ENCODE measurements around the gene PDE10A.

The PDE10A gene

DNA sequence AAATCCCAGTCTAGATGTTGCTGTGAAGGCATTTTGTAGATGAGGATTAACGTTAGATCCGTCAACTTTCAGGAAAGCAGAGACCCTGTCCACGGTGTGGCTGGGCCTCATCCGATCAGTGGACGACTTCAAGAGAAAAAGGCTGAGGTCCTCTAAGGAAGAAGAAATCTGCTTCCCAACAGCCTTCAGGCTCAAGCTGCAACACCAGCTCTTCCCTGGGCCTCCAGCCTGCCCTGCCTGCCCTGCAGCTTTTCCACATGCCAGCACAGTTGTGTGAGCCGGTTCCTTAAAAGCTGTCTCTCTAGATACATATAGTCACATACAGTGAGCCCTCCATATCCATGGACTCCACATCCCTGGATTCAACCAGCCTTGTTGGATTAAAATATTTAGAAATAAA lies 14.1 kb upstream of the PDE10A start:
- no peak for DNase-seq

DNA sequence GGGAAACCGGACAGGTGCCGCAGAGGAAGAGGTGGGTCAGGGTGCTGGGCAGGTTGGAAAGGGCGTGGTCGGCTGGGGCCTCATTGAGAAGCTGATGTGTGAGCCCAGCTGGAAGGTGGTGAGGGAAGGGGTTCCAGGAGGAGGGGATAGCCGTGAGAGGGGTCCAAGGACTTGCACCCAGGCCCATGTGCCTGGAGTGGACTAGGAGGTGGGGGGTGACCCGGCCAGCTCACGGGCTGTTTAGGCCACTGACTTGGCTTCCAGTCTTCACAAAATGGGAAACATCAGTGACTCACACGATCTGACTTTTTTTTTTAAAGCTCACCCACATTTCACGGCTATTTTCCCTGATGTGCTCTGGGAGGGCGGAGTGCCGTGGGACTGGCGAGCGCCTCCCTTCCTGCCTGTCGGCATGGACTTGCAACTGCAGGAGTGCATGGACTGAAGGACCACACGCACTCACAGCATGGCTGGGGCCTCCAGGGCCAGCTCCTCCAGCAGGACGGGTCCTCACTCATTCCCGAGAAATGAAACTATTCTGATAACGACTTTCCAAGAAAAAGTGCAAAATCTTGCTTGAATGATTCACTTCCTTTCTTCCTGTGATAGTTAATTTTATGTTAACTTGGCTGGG lies 13.5 kb upstream of the PDE10A start:
- DNase-seq = no peak

DNA sequence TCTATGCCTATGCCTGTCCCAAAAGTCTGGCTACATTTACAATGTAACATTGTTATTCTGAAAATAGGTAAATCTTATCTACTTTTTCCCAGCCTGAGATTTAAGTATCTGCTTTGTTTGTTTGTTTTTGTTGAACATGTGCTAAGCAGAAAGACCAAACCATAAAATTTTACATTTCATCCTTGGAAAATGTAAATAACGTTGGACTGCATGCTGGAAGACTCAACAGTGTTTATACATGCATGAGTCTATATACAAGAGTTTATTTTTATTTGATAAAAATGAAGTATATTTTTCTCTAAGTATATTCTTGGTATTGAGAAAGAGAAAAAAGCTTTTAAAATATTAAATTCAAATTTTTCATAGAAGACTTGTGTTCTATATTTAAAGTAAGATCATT lies 12.1 kb upstream of the PDE10A start:
- DNase-seq = no peak

DNA sequence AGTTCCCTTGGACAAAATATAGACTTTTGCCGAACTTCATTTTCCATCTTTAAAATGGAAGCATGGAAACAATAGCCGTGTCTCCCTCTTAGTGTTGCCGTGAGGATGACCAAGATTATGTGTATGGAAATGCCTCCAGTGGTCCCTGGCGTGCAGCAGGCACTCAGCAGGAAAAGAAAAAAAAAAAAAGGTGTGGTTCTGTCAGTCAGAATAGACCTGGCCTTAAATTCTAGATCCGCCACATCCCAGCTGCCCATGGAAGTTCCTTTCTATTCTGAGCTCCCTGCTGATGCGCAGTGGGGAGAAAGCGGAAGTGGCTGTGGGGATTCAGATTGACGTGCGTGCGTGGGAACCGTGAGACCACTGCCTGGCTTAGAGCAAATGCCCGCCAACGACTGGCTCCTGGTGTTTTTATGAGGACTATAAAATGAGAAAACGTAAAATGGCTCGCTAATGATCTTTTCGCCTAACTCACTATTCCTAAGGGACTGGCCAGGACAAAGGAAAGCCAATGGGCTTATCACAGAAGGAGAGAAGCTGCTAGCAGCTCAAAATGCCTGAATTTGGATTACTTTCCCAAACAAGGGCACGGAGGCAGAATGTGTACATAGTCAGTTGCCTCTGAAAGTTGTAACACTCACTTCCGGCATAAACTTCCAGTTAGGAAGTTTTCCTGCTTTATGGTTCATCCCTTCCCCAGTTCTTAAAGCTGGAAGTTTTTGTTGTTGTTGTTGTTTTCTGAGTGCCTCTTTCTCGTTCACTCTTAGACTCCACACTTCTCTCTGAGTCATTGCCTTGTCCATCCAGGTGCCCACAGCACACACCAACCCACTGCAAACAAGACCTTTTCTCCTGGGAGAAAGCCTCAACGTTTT lies 11.4 kb upstream of the PDE10A start:
- DNase-seq = no peak

DNA sequence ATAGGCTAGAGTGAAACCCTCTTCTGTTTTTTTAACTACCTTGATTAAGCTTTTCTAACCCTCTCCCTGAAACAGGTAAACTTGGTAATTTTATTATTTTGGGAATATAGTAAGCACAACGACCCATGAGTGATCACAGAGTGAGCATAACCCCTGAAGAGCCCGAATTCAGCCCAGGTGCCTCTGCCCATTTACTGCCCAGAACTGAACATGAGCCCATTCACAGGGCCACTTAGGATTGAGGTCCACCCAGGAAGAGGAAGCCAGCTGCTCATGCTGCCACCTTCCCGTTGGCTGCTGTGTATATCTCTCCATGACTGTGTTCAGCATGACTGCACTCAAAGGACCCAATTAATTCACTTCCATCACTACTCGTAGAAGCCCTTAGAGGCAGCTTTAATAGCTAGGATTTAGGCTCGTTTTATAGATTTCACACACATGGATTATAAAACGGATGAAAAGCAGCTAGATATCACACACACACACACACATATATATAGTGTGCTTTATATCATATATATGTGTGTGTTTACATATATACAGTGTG lies 8.3 kb upstream of the PDE10A start:
- DNase-seq = no peak

DNA sequence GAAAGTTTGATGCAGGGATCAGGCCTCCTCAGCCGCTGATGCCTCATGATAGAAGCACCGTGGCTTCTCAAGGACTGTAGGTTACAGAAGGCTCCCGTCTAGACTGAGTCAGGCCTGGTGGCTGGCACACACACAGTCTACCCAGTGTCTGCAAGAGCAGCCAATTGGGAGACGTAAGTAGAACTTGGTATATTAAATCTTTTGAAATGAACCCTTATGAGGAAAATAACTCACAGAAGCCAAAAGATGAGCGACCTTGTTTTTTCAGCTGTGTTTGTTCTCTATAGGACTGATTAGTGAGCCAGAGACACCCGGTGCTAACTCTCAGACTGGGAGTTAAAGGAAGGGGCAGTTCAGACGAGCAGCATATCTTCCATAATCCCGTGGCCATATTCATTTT lies 5.9 kb upstream of the PDE10A start:
- no peak for DNase-seq

DNA sequence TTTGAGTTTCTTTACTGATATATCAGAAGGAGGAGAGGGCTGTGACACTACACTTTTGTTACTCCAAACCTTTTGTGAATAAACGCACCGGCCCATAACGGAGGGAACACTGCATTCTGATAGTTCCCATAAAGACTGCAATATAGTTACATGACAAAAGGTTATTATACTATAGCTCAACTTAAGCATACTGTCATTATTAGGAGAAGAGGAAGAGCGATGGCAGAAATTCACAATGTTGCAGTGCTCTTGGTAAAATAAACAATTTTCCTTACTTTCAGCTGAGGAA lies 2.3 kb upstream of the PDE10A start:
- no peak for DNase-seq

DNA sequence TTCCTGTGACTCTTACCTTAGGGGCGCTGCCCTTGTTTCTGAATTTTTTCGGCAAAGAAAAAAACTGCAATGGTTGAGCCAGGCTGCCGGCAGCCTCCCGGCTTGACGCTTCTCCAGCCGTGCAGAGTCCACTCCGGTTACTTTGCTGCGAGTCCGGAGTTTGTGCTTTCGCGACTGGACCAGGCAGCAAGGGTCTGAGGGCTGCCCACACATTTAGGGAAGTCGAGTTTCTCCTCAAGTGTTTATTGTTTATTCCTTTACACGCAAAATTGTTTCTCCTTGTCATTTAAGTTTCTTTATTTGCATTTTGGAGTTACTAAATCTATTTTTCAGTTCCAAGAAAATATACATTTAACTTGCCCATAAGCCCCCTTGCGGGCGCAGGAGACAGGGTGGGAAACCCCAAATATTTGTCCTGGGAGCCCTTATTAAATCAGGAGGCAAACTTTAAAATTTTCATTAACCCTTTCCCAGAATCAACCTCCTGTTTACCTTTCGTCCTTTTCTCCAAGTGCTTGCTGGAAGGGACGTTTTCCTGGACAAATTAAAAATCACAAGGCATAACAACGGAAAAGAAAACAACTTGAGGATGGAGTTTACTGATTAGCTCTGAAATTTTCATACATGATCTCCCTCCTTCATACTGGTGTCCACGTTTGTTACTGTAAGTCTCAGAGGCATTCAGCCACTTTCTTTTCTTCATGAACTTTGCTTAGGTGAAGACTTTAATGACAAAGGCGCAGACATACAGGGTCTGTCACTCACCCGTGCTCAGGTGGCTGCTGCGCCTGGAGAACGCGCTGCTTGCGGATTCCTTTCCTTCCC lies 1.7 kb upstream of the PDE10A start:
- no peak for DNase-seq

DNA sequence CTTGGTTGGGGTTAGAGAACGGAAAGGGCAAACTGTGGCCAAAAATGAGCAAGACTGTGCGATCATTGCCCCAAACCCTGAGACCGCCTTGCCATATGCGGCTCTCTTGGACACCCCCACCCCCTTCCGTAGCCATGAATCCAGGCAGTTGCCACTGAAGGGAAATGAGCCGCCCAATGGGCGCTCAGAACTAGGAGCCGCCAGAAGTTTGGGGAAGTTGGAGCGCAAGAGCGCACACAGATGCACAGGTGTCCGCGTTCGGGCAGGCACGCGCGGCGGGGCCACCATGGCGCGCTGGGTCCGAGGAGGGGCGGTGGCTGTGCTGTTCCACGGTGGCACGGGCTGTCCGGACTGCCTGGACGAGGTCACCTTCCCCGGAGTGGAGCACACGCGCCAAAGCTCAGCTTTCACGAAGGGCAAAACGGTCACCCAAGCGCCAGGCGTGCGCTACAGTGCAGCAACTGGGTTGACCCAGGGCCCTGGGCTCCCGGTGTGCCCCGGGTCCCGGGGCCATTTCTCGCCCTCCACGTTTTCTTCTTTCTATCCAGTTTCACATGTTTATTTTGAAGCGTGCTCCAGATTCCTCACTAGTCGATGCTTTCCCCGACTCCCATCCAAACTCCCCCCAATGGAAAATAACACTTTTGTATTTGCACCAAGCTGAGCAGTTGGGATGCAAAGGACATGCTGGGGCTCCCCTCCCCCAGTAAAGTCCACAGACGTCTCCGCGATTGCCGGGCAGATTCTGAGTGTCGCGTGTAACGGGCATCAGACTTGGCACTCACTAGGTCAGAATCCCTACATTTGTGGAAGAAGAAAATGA lies 906 bp upstream of the PDE10A start:
- DNase-seq = no peak

DNA sequence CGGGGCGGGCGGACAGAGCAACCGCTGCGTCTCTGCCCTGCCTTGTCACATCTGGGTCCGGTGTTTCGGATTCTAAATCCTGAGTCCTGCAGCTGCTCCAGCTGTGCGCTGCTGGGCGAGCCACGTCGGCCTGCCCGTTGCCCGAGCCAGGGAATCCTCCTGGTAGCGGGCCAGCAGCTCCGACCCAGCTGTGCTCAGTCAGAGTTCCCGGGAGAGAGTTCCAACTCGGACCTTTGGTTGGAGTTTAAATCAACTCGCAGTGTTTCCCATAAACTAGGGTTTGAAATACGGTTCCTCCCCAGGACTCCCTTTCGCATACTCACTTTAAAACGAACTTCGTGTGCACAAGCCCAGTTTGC lies 315 bp upstream of the PDE10A start:
- no peak for DNase-seq

DNA sequence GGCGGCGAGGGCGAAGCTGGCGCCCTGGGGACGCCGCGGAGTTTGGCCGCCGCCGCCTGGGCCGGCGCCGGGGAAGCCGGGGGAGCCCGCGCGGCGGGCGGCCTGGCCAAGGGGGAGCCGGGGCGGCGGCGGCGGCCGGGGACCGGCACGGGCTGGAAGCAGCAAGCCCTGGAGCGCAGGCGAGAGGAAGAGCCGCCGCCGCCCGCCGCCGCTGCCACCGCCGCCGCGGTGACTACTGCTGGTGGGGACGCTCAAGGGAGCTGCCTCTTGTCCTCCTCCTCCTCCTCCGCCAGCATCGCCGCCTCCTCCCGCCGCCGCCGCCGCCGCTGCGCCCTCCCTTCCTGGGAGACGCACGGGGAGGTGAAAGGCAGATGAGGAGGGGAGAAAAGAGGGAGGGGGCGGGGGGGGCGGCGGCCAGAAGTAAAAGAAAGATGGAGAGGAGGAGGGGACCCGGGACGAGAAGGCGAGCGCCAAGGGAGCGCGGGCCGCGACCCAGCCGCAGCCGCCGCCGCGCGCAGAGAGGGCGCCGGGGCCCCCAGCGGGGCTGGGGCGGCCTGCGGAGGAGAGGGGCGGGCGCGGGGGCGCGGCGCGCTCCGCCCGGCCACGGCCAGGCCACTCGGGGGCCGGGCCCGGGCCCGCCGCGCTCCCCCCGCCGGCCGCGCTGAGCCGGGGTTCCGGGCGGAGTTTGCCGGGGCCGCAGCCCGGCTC lies 846 bp downstream of the PDE10A start:
- no peak for DNase-seq

DNA sequence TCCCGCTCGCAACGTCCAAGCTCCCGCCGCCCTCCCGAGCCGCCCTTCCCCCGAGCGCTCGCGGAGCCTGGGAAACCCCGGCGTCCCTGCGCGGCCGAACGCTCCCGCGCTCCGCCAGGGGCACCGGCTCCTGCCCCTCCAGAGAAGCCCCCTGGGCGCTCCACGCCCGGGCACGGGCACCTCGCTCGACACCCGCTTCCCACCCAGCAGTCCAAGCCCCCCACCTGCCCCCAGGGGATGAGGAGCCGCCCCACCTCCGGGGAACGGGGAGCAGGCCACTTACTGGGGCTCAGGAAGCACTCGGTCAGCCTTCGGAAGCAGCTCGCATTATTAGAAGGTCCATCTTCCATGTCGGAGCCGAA lies 1.4 kb downstream of the PDE10A start:
- DNase-seq = no peak

DNA sequence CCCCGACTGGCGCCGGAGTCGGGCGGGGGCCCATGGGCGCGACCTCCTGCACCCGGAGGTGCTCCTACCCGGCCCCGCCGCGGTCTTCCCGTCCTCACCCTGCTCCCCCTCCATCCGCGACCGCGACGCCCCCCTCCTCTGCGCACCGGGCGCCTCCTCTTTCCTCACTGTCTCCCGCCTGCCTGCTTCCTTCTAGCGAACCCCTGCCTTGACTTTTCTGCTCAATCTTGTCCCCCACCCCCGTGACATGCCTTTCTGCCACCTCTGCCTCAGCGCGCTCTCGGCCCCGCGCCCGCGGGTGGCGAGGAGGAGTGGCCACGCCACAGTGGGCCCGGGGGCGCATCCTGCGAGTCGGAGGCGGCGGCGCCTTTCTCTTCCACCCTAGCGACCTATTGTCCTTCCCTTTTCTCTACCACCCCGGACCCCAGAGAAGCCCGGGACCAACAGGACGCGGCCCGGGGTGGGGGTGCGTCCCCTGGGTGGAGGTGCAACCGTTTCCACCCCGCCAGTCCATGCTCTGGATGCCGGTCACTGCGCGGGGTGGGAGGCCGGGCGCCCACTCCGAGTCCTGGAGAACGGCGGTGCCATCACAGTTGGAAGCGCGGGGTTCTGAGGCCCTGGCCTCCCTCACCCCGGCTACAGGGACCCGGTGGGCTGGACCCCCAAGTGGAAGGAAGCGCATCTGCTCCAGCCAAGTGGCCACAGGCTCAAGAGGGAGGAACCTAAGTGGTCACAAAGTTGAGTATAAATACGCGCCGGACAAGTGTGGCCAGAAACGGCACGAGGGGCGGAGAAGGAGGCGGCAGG lies 2.0 kb downstream of the PDE10A start:
- no peak for DNase-seq

DNA sequence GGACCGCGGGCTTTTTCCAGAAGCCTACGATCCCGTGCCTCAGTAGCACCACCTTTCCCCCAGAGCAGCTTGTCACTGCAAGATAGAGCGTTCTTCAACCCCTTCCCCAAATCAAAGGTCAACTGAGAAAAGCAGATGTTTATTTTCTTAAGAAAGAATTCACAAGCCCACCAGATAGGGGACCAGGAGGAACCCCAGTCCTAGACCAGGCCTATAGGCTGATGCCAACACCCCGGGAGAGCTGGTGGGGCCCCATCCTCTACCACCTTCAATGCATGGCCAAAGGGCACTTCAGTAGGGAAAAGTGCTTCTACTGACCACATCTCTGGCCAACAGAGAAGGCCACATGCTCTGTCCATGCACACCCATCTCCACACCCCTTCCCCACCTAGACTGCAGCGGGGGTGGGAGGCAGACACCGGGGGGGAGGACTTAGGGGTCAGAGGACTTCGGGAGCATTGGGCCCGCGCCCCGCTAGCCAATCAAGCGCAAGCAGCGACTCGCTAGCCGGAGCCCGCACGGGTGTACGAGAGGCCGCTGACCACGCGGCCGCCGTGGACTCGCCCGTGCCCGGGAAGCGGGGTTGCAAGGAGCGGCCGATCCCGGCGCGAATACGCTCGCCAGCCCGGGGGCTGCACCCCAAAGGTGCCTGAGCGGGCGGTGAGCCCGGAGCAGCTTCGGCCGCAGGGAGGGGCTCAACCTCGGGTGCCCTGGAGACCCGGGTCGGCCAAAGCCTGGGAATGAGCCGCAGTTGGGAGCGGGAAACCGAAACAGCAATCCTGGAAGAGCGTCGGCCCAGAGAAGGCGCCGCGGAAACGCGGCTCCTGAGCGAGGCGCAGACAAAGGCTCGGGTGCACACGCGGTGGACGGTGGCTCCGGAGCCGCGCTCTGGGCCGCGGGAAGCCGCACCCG lies 2.8 kb downstream of the PDE10A start:
- DNase-seq = no peak

DNA sequence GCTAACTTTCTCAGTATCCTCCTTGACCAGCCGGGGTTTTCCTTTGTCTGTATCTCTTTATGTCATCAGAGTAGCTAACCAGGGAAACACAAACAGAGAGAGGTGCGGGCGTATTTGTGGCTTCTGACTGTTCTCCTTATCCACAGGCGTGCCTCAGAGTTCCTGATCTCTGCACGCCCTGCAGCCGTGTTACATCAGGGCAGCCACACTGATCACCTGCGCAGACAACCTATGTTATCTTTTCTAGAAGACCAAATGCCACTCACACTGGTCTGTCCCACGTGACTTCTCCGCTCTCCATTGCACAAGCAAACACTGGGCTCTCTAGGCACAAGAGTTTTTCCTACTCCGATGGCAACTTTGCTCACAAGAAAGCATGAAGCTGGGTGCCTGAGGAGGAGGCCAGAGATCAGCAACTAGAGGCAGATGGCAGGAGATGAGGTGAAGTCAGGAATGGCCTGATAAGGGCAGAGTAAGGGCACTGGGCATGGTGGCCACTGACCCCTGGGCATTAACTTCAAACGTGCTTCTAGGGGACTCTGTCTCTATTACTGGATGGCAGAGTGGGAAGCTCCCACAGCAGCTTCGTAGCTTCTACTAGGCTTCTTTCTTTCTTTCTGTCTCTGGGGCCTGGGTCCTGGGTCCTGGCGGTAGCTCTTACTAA lies 4.5 kb downstream of the PDE10A start:
- no peak for DNase-seq

DNA sequence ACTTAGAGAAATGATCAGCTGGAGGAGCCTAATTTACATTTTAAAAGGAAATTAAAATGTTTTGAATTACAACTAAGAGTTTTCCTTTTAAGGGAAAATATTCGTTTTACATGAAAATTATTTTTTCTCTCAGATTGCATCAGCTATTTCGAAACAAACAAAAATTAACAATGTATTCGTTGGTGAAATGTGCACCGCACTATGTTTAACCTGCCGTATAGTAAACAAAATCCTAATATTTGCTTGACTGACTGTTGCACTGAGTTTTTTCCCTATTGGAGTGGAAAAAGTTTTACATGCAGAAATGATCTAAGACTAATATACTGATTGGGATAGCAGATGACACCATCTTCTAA lies 5.7 kb downstream of the PDE10A start:
- no peak for DNase-seq

DNA sequence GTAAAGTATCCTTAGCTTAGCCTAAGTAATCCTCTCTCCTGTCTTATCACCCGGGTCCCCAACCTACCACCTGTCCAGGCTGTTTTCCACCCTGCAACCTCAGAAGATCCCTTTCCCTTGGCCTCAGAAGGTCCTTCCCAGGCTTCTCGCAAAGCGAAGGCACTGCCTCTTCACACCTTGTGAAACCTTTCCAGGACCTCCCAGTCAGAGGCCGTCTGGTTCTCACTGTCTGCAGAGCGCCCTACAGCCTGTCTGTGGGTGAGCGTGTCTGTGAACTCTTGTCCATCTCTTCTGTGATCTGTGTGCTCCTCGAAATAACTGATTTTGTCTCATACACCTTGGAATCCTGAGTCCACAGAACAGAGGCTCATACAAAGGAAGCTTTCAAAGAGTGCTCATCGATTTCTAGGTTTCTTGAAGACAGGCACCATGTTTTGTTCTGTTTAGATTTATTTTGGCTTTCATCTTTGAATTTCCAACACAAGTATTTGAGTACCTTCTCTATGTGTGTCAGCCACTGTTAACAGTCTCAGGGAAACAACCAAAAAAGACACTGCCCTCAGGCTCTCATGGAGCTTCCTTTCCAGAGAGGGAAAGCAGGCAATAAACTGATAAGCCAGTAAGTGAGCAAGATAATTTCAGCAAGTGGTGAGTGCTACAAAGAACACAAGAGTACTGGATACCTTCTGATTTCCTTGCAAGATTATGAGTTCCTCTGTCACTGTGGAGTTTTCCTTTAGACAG lies 6.3 kb downstream of the PDE10A start:
- DNase-seq = no peak

DNA sequence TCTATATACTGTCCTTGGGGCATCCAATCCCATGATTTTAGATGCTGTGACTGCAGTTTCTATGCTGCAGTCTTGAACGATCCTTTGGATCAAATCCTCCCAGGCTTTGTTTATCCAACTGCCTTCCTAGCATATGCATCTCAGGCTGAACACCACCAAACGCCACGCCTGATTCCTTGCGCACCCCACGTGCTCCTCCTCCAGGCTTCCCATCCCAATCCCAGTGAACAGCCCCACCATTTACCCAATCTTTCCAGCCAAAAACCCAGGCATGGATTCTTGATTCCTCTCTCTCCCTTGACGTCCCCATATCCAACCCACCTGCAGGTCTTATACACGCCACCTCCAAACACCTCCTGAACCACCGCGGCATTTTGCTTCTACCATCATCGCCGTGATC lies 7.8 kb downstream of the PDE10A start:
- DNase-seq = no peak

DNA sequence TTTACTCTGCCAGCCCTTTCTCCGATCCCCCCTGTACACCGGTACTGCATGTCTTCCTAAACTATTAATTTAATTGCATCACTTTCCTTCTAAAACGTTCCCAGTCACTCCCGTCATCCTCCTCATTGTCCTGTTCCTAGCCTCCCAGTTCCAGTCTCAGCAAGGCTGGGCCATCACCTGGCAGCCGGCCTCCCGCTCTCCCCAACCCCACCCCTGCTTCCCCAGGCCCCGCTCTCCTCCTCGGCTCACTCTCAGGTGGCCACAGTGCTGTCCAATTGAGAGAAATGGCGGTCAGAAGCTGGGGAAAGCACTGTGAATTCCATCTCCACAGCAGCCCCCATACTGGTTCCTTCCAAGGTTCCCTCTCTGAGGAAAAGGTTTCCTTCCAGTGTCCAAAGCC lies 8.9 kb downstream of the PDE10A start:
- DNase-seq = no peak

Data from NCI-H345 (cell line).